ENCODE measurements around the gene ARHGAP22. TPM values are rescaled to one million over a fixed set of nuclear protein-coding genes. Genes with fewer than 3 reads are reported as not detected.

The ARHGAP22 gene
- total RNA-seq, 1 donor: 60.2 TPM

- H3K4me3 ChIP-seq (ENCODE audit: low read depth, low read length): no peak overlapping the region
- peak; percentile 79 for TF ChIP-seq CTCF (IDR thresholded peaks at IDR 0.05; ENCODE audit: insufficient read depth, low read length)
- DNase-seq (ENCODE audit: low read depth): no peak
Observed at GRCh38 chr10:48608279-48608681, 3.4 kb upstream of the ARHGAP22 start.

DNA sequence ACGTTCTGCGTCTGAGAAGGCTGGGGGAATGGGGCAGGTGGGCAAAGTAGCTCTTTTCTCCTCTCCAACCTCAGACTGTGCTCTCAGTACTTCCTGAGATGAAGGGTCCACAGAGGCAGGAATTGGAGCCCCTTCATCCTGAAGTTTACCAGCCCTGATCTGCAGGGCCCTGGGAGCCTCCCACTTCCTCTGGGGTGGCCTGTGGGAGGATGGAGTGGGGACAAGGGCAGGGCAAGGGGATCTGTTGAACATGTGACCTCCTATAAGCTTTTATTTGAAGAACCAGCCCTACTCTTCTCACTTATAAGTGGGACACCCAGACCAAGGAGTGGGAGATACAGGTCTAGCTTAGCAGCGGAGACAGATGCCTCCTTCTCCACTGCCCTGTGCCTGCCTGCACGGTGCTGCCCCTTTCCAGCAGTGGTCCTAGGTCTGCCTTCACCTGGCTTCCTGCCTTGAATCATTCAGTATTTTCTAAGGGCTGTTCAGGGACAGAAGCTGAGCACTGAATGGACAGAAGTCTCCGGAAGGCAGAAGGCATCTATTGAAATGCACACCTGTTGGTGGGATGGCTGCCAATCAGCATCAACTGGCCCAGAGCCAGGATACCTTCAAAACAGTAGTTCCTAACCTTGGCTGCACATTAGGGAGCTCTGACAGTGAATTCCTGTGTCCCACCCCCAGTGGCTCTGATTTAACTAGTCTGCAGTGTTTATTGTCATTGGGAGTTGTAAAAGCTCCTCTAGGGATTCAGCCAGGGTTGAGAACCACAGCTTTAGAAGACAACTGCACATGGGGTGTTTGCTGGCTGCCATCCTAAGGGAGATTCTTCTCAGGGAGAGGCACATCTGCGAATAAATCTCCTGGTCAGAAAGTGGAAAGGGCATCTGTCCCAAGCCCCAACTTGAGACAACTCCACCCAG is 2.7 kb upstream of the ARHGAP22 start:
- no peak for TF ChIP-seq CTCF (IDR thresholded peaks at IDR 0.05; ENCODE audit: insufficient read depth, low read length)
- DNase-seq (ENCODE audit: low read depth): no peak
- H3K4me3 ChIP-seq (ENCODE audit: low read depth, low read length): peak overlapping the region; percentile 1

DNA sequence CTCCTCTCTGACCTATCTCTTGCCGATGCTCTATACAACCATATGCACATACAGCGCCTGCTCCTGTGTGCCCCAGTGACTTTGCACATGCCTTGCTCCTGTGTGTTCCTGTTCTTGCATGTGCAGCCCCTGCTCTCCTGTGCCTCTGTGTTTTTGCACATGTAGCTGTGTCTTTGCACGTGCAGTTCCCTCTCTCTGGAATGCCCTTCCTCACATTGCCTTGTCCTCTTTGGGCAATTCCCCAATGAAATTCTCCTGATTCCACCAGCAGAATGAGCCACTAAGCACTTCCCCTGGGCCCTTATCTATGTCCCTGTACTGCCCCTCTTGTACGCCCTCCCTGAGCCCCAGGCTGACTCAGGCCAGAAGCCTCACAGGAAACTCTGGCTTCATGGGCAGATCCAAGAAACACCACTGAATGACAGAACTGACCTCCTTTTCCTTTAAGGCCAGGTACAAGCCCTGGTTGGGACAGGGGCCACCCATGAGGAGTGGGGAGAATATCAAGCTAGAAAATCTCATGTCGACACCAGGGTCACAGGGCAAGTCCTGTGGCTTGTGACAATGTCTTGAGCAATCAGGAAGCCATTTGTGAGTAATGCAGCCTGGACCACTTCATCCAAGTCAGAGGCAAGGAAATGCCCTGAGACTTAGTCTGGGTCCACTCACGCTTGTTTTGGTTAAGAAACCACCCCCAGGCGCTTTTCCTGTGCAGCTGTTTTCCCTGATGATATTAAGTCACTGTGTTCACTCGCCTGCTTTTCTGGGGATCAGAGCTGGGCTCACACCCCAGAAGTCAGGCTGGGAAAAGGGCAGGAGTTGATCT is 1.9 kb upstream of the ARHGAP22 start:
- peak overlapping the region; percentile 1 for H3K4me3 ChIP-seq (ENCODE audit: low read depth, low read length)
- no peak for TF ChIP-seq CTCF (IDR thresholded peaks at IDR 0.05; ENCODE audit: insufficient read depth, low read length)
- peak; percentile 95 for DNase-seq (ENCODE audit: low read depth)

- DNase-seq (ENCODE audit: low read depth): no peak
- TF ChIP-seq CTCF (IDR thresholded peaks at IDR 0.05; ENCODE audit: insufficient read depth, low read length): no peak
- peak overlapping the region; percentile 22 for H3K4me3 ChIP-seq (ENCODE audit: low read depth, low read length)
Observed at GRCh38 chr10:48605786-48606529, 1.1 kb upstream of the ARHGAP22 start.

- TF ChIP-seq CTCF (IDR thresholded peaks at IDR 0.05; ENCODE audit: insufficient read depth, low read length): no peak
- DNase-seq (ENCODE audit: low read depth): no peak
- H3K4me3 ChIP-seq (ENCODE audit: low read depth, low read length): peak overlapping the region; percentile 88
Observed at GRCh38 chr10:48604039-48604990, 558 bp downstream of the ARHGAP22 start.
